Ectodermal cell (in vitro differentiated cells): ENCODE measurements around the gene CACNA1F.

ENCODE experiments used
- H3K27ac ChIP-seq: 2 replicates; pipeline ENCODE4 v1.7.0; 2013; ENCODE audit warnings: mild to moderate bottlenecking, low read depth, low read length; ENCODE audit not compliant: insufficient read depth, poor library complexity, severe bottlenecking
- H3K27me3 ChIP-seq: 2 replicates; pipeline ENCODE4 v1.7.0; 2013; ENCODE audit warnings: mild to moderate bottlenecking, low read length; ENCODE audit not compliant: insufficient read depth, control insufficient read depth, poor library complexity, severe bottlenecking
- H3K36me3 ChIP-seq: one replicate; pipeline ENCODE4 v1.7.0; 2013; ENCODE audit warnings: low read length; ENCODE audit not compliant: control insufficient read depth, insufficient read depth
- H3K4me1 ChIP-seq: one replicate; pipeline ENCODE4 v1.7.0; 2013; ENCODE audit warnings: low read length; ENCODE audit not compliant: control insufficient read depth, insufficient read depth
- H3K4me3 ChIP-seq: 2 replicates; pipeline ENCODE4 v1.7.0; 2013; ENCODE audit warnings: low read depth, low read length, control low read depth; ENCODE audit not compliant: insufficient read depth
- H3K9me3 ChIP-seq: 2 replicates; pipeline ENCODE4 v1.7.0; 2013; ENCODE audit warnings: mild to moderate bottlenecking, low read length, moderate library complexity; ENCODE audit not compliant: control insufficient read depth
- WGBS, 2 experiments: methylation state at CpG; one replicate each; pipeline ENCODE4 v1.1.7; 2013; ENCODE audit warnings: missing lambda C conversion rate in 2 of 2; 5-methylcytosine and 5-hydroxymethylcytosine counted together

Gene CACNA1F

DNA sequence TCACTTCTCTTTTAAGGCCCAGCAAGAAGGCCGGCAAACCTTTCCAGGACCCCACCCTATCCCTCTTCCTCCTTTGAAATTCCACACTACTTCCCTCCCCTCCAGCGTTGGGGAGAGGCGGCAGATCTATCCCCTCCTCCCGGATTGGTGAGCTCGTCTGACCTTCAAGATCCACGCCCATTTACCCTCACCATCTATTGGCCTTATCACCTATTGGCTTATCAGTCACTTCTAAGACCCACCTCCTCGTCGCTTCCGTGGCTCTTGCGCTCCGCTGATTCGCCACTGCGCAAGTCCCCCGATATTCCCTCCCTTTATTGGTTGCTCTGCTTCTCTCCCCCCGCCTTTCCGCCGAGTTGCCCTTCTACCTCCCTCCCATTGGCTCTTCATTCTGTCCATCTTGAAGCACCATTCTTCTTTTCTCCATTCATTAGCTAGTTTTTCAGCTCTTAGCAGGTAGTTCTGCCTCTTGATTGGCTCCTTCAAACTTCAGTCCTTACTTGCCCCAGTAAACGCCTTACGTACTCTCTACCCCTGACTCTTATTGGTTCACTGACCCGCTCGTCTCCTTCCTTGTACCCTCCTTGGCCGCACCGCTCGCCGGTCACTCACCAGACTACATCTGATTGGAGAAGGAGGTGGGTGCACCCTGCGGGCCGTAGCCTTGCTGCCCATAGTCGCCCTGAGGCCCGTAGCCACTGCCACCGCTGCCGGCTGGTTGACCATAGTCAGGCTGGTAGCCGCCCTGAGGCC is 42.1 kb downstream of the CACNA1F start:
- Histone ChIP-seq H3K27me3 (no peaks in the 10 kb centered on the region), H3K4me3 (peak overlapping the region; percentile 71), H3K9me3 (no peaks in the 10 kb centered on the region), H3K36me3 (no peaks in the 10 kb centered on the region), H3K27ac (peak overlapping the region; percentile 67), H3K4me1 (peaks cover 12% of the 10 kb centered on the region)
- WGBS, 2 experiments, result 0% methylated on average over 32 of the region's 32 CpGs

DNA sequence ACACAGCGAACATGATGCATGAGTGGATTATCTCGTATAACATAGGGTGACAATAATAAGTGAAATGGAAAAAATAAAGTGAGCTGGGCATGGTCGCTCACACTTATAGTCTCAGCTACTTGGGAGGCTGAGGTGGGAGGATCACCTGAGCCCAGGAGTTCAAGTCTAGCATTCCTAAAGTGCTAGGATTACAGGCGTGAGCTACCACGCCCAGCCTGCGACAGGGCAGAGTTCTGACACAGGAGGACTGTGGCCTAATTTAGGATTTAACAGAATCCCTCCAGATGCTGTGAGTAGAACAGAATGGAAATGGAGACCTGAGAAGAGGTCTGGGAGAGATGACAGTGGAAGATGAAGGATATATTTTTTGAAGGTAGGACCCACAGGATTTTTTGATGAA is 43.5 kb downstream of the CACNA1F start:
- Histone ChIP-seq H3K4me1 (peaks cover 12% of the 10 kb centered on the region), H3K4me3 (no peak overlapping the region), H3K27ac (no peak overlapping the region), H3K27me3 (no peaks in the 10 kb centered on the region), H3K36me3 (no peaks in the 10 kb centered on the region), H3K9me3 (no peaks in the 10 kb centered on the region)
- 92 to 93% methylated on average over 6 of the region's 6 CpGs for WGBS, 2 experiments

DNA sequence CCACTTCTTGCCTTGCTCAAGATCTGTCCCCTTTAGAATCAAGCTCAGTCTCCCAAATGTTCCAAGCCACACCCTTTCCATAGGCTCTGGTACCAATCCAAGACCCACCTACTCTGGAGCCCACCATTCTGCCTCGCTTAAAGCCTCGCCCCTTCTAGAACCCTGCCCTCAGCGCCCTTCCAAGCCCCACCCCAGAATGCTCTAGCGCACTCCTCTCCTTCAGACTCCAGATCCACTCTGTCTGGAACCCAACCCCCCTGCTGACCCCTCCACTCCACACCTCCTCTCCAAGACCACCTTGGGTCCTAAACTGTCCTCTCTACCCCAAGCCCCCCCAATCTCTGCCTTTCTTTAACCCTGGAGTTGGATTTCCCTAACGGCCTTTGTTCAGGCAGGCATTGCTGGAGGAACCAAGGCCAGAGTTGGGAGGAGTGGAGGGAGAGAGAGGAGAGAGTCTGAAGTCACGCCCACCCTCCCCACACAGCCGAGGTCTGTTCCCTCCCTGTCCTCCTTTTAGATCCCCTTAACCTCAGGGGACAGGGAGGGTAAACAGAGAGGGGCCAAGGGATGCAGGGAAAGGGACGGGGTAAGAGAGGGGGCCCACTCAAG is 44.6 kb downstream of the CACNA1F start:
- peaks cover 12% of the 10 kb centered on the region for H3K4me1 ChIP-seq
- no peak overlapping the region for H3K27ac ChIP-seq
- H3K4me3 ChIP-seq, result no peak overlapping the region
- no peaks in the 10 kb centered on the region for H3K36me3 ChIP-seq
- WGBS, 2 experiments, result 93 to 97% methylated on average over 4 of the region's 8 CpGs
- no peaks in the 10 kb centered on the region for H3K27me3 ChIP-seq
- H3K9me3 ChIP-seq, result no peaks in the 10 kb centered on the region

DNA sequence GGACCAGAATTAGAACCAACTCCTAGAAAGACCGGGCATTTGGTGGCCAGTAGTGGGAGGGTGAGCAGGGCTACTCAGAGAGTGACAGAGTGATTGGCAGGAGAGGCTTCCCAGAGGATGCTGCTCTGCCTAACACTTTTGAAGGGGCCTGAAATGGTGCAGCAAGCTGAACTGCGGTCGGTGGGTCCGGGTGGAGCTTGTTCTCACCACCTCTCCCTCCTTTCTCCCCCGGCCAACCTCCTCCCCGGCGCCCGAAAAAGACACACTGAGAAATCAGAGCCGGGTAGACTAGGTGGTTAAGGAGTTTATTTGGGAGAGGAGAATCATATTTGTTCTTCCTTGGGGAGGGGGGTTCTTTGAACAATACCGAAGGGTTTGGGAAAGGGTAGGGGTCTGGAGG is 45.6 kb downstream of the CACNA1F start:
- Histone ChIP-seq H3K4me1 (peaks cover 12% of the 10 kb centered on the region), H3K36me3 (no peaks in the 10 kb centered on the region), H3K27me3 (no peaks in the 10 kb centered on the region), H3K27ac (no peak overlapping the region), H3K4me3 (no peak overlapping the region), H3K9me3 (no peaks in the 10 kb centered on the region)
- 57 to 72% methylated on average over 6 of the region's 10 CpGs for WGBS, 2 experiments

DNA sequence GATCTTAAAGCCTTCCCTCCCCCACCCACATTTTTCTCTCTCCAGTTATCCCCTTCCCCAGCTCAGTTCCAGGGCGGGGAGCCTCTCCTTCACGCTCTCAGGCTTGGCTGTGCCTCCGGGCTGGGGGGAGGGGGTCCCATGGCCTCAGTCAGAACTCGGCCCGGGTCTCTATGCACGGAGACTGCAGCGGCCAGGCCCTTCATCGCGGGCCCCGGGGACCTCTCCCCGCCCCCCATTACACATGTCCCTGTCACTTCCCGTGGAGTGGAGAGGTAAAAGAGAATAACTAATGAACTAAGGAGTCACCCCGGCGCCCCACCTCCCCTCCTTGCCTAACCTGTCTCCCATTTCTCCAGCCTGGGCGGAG is 46.1 kb downstream of the CACNA1F start:
- no peaks in the 10 kb centered on the region for H3K36me3 ChIP-seq
- no peaks in the 10 kb centered on the region for H3K9me3 ChIP-seq
- H3K27ac ChIP-seq, result peak overlapping the region; percentile 36
- WGBS, 2 experiments, result 5 to 11% methylated on average over 3 to 15 of the region's 15 CpGs
- no peaks in the 10 kb centered on the region for H3K27me3 ChIP-seq
- peaks cover 12% of the 10 kb centered on the region for H3K4me1 ChIP-seq
- H3K4me3 ChIP-seq, result peak overlapping the region; percentile 45

DNA sequence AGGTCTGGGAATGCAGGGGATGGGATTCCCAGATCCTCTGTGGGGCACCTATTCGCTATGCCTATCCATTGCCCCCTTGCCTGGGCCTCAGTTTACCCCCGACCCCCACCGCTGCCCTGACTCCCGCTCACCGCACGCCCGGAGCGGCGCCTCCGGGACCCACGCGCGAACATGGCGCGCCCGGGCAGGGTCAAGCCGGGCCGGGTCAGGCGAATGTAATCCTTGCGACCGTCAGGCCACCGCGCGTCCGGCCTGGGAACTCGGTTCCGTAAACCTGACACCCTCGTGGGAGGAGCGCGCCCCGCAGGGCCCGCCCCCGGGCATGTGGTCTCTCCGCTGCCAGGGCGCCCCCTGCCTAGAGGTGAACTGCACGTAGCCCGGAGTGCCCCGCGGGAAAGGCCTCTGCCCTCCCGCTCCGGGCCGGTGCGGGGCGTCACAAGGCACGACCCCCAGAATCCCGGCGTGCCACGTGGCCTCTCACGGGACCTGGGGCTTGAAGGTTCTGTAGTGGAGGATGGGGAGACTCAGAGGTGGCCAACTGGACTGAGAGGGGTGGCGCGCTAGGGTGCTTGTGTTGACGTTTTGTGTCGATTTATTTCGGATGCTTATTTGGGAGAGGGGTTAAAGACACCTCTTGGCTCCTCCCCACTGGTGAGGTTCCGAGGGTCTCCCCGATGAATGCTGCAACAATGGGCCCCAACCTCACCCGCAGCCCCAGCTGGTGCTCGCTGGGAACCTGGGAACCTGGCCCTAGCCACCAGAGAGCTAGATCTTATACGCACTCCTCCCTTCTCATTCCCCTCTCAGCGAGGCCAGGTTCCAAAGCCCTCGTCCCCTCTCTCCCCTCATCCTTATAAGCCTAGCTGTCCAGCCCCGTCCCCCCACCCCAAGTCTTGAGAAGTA is 46.8 kb downstream of the CACNA1F start, which contains the start of gene PRICKLE3:
Gene PRICKLE3 (minus strand): TSS at position 249 of the 903 bp plus-strand sequence. CDS start 76 bp downstream, at position 173.
- Histone ChIP-seq H3K36me3 (no peaks in the 10 kb centered on the region), H3K27me3 (no peaks in the 10 kb centered on the region), H3K4me1 (peaks cover 12% of the 10 kb centered on the region), H3K4me3 (peak within 1 kb of the TSS; percentile 45), H3K27ac (peak within 1 kb of the TSS; percentile 36), H3K9me3 (no peaks in the 10 kb centered on the region)
- WGBS, 2 experiments, result 3% methylated on average over 62 of the region's 62 CpGs

DNA sequence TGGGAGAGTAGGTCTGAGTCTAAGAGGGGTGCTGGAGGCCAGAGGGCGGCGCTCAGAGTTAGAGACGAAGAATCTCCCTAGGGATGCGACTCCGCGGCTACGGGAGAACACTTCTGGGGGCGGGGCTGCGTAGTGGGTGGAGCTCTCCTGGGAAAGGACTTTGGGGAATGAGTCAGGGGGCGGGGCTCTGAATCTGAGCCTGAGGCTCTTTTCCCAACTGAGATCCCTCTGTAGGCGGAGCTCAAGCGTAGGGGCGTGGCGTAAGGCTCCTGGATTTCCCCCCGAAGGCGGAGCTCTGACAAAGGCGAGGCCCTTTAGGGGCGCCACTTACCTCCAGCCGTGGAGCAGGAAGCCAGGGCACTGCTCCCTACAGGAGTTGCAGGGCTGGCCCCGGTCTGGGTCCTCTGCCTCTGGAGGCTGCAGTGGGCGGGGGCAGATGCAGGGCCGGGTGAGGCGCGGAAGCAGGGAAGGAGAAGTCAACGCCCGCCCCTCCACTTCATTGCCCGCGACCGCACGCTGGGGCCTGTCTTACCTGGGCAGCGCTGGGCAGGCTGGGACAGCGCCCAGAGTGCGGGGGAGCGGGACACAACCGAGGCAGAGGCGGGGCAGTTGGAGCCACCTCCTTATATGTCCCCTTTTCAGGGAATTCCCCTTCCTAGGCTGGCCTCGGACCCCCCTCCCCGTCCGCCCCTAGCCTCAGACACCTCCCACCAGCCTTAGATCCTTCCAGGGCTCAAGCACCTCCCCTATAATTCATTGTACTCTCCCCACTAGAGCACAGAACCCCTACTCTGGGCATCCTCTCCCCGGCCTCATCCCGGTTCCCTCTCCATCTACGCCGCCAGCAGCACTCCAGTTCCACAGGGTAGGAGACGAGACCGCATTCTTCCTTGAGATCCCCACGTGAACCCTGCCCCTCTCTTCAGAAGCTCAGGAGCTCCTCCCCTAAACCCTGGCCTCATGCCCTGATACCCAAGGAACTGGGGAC is 48.6 kb downstream of the CACNA1F start:
- peaks cover 12% of the 10 kb centered on the region for H3K4me1 ChIP-seq
- H3K4me3 ChIP-seq, result peak overlapping the region; percentile 31

DNA sequence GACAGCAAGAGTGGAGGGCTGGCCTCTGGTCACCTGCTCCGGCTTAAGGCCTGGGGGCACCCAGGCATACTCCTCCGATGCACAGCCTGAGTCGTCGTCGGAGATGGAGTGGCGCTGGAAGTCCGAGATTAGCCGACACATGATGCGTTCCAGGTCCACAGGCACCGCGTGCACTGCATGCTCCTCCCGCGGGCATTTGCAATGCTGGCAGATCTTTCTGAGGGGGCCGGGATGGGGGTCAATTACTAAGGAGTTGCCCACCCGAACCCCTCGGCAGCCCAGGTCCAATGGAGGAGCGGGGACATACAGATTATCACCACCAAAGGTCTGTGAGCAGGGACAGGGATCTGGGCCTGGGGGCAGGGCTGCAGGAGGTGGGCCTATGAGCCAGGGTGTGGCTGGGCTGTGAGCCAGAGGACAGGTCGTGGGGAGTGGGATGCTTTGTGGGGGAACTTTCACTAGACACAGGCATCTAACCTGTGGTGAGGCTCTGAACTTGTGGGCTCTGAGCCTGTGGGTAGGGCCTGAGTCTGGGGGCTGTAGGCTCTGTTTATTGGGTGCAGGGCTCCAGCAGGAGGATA is 49.3 kb downstream of the CACNA1F start:
- Histone ChIP-seq H3K4me1 (peaks cover 12% of the 10 kb centered on the region), H3K27ac (peak overlapping the region; percentile 36), H3K4me3 (no peak overlapping the region), H3K27me3 (no peaks in the 10 kb centered on the region), H3K36me3 (no peaks in the 10 kb centered on the region), H3K9me3 (no peaks in the 10 kb centered on the region)
- WGBS, 2 experiments, result 90 to 91% methylated on average over 18 of the region's 18 CpGs

More for the DNA sequence above, 48.6 kb downstream of the CACNA1F start:
- Histone ChIP-seq H3K27ac (peak overlapping the region; percentile 36), H3K27me3 (no peaks in the 10 kb centered on the region), H3K36me3 (no peaks in the 10 kb centered on the region), H3K9me3 (no peaks in the 10 kb centered on the region)
- 4% methylated on average over 46 of the region's 46 CpGs for WGBS, 2 experiments

DNA sequence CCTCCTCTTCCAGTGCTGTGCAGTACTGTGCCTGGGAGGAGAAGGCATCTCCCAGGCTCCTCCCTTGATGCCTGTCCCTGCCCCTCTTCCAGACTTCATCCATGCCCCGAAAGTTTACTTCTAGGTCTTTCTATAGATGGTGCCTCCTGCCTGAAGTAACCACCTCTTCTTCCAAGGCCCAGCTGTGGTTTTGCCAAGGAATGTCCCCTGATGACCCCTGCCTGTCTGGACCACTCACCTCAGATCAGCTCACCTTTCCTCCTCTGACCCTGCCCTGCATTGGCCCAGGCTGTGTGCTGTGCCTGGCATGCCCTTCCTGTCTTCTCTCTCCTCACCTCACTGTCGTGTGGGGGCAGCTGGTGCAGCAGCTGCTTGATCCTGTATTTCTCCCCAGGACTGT is 53.8 kb downstream of the CACNA1F start:
- 85 to 89% methylated on average over 2 of the region's 2 CpGs for WGBS, 2 experiments
- no peaks in the 10 kb centered on the region for H3K4me1 ChIP-seq
- no peak overlapping the region for H3K27ac ChIP-seq
- H3K4me3 ChIP-seq, result no peak overlapping the region
- H3K9me3 ChIP-seq, result no peaks in the 10 kb centered on the region
- H3K27me3 ChIP-seq, result no peaks in the 10 kb centered on the region
- H3K36me3 ChIP-seq, result no peaks in the 10 kb centered on the region
